Natural killer cell (primary cell): ENCODE results near the gene GALNT3. TPM values are rescaled to one million over a fixed set of nuclear protein-coding genes. Genes with fewer than 3 reads are reported as not detected.

Source experiments
- ATAC-seq, 3 donors: fragments of 150-1000 bp in 2 of 3; fragments of 200-7000 bp in 1 of 3; cut with Tn5 transposase; 1 replicate in 1 of 3; 2 replicates in 2 of 3; pipeline ENCODE4 v1.10.0; 2021; ENCODE audit warnings: mild to moderate bottlenecking in 2 of 3, moderate library complexity in 2 of 3
- DNase-seq, 2 donors: peaks; one replicate each; pipeline versions ENCODE4 v3.0.0 to v3.0.0-alpha.2; 2013 to 2021; ENCODE audit warnings: mixed read lengths in 1 of 2
- H3K27ac ChIP-seq: one replicate; pipeline ENCODE4 v1.5.1; 2013; ENCODE audit warnings: mild to moderate bottlenecking, low read length
- H3K27me3 ChIP-seq: one replicate; pipeline ENCODE4 v1.6.1; 2013; ENCODE audit warnings: low read length; ENCODE audit not compliant: control insufficient read depth, insufficient read depth
- H3K36me3 ChIP-seq: one replicate; pipeline ENCODE4 v1.6.1; 2013; ENCODE audit warnings: low read length; ENCODE audit not compliant: control insufficient read depth, insufficient read depth
- H3K4me1 ChIP-seq: one replicate; pipeline ENCODE4 v1.6.1; 2013; ENCODE audit warnings: low read length; ENCODE audit not compliant: control insufficient read depth, insufficient read depth
- H3K4me3 ChIP-seq: one replicate; pipeline ENCODE4 v1.5.1; 2013; ENCODE audit warnings: low read length
- H3K9me3 ChIP-seq: one replicate; pipeline ENCODE4 v1.6.1; 2013; ENCODE audit warnings: low read length; ENCODE audit not compliant: control insufficient read depth, insufficient read depth
- H3K27ac Mint-ChIP-seq, 2 donors: one replicate each; pipeline ENCODE4 v1.8.0; 2022; ENCODE audit warnings: mild to moderate bottlenecking in 2 of 2, mixed read lengths in 2 of 2, moderate library complexity in 1 of 2
- H3K27me3 Mint-ChIP-seq, 2 donors: one replicate each; pipeline ENCODE4 v1.8.0; 2022; ENCODE audit warnings: low read depth in 2 of 2, mixed read lengths in 2 of 2
- H3K36me3 Mint-ChIP-seq: one replicate; pipeline ENCODE4 v1.8.0; 2022; ENCODE audit warnings: mixed read lengths
- H3K4me1 Mint-ChIP-seq, 2 donors: one replicate each; pipeline ENCODE4 v1.8.0; 2022; ENCODE audit warnings: mixed read lengths in 2 of 2
- H3K4me3 Mint-ChIP-seq: one replicate; pipeline ENCODE4 v1.8.0; 2022; ENCODE audit warnings: mild to moderate bottlenecking, moderate library complexity, mixed read lengths
- H3K9me3 Mint-ChIP-seq, 2 donors: one replicate each; pipeline ENCODE4 v1.8.0; 2022; ENCODE audit warnings: mixed read lengths in 2 of 2
- WGBS: methylation state at CpG from one replicate; pipeline ENCODE4 v1.1.7; 2013; ENCODE audit warnings: missing lambda C conversion rate; ENCODE audit not compliant: insufficient coverage; 5-methylcytosine and 5-hydroxymethylcytosine counted together
- intact Hi-C: fragments of 100-400 bp; cut with micrococcal nuclease; formaldehyde crosslinking; loops from one replicate; pipeline ENCODE4 v1.14.2; 2022
- total RNA-seq, 4 donors: library from RNA; stranded (reverse); fragments of 120-200 nt in 1 of 4; gene quantifications; one replicate each; pipeline versions ENCODE4 v1.2.3 to v1.2.4, GENCODE V29; 2013 to 2022
- TF ChIP-seq, protein P1 (sequence below): fragments of 200-600 bp; IDR thresholded peaks from one replicate; pipeline ENCODE4 v1.8.0; 2022; ENCODE audit warnings: antibody characterized with exemption

The GALNT3 gene
- total RNA-seq, 3 donors from 2014 or later (not counting 1 experiment from before 2014, with no cell fraction given): 42.9 to 52.7 (median 47.4) TPM

- intact Hi-C loops: loop anchor here (5.0 to 10.0 kb wide), 2 partner anchors 296 to 704 kb away; no protein-coding TSS in a partner anchor
- H3K27me3 ChIP-seq: no peaks in the 10 kb centered on the region
- peak in 2 of 3 donors; percentile 47 to 78 for ATAC-seq
These were observed 95.6 kb downstream of the GALNT3 start for GRCh38 chr2:165698444-165698884.

DNA sequence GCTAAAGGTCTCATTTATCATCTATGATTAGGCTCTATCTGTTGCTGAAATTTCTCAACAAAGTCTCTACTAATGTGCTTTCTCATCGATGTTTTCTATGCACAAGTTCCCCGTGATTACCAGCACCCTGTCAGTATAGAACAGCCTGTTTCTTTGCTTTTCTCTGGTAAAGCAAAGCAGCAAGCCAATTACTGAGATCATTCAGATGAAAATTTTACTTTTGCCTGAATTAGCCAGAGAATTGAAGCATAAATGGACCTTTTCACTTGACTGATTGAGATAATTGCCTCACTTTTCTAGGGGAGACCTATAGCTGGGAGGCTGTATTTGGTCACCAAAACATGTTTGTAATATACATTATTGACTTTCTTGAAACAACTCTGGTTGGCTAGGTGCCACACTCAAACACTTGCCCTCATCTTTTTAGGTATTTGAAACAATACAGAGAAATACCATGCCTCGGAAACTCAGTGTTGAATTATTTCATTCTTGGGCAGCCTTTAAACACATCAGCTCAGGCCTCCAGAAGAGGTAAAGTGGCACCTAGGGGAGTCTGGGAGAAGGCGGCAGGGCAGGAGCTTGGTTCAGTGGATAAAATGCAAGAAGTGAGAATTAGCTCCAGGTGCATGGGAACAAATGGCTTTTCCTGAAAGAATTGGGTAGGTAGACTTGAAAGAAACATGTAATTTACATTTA lies 96.2 kb downstream of the GALNT3 start:
- no peak for DNase-seq
- Mint-ChIP-seq H3K9me3 (no peaks in the 10 kb centered on the region), H3K27ac (no peak overlapping the region), H3K27me3 (peaks cover 2 to 19% of the 10 kb centered on the region in 2 donors), H3K4me1 (no peaks in the 10 kb centered on the region), H3K36me3 (no peaks in the 10 kb centered on the region), H3K4me3 (no peak overlapping the region)
- 93% methylated on average over 4 of the region's 4 CpGs for WGBS
- Histone ChIP-seq H3K9me3 (no peaks in the 10 kb centered on the region), H3K27me3 (no peaks in the 10 kb centered on the region), H3K4me3 (no peak overlapping the region), H3K27ac (no peak overlapping the region), H3K36me3 (no peaks in the 10 kb centered on the region), H3K4me1 (no peaks in the 10 kb centered on the region)
- ATAC-seq: no peak
- TF ChIP-seq, protein P1, sequence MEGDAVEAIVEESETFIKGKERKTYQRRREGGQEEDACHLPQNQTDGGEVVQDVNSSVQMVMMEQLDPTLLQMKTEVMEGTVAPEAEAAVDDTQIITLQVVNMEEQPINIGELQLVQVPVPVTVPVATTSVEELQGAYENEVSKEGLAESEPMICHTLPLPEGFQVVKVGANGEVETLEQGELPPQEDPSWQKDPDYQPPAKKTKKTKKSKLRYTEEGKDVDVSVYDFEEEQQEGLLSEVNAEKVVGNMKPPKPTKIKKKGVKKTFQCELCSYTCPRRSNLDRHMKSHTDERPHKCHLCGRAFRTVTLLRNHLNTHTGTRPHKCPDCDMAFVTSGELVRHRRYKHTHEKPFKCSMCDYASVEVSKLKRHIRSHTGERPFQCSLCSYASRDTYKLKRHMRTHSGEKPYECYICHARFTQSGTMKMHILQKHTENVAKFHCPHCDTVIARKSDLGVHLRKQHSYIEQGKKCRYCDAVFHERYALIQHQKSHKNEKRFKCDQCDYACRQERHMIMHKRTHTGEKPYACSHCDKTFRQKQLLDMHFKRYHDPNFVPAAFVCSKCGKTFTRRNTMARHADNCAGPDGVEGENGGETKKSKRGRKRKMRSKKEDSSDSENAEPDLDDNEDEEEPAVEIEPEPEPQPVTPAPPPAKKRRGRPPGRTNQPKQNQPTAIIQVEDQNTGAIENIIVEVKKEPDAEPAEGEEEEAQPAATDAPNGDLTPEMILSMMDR: no peak
- intact Hi-C loops: loop anchor here (5.0 to 10.0 kb wide), 2 partner anchors 296 to 703 kb away; no protein-coding TSS in a partner anchor

More at GRCh38 chr2:165698444-165698884, 95.6 kb downstream of the GALNT3 start:
- no peaks in the 10 kb centered on the region for H3K36me3 Mint-ChIP-seq
- no peaks in the 10 kb centered on the region for H3K9me3 Mint-ChIP-seq
- peak in 1 of 2 donors; percentile 13 for DNase-seq
- H3K4me1 Mint-ChIP-seq: no peaks in the 10 kb centered on the region
- Histone ChIP-seq H3K4me1 (no peaks in the 10 kb centered on the region), H3K27ac (no peak overlapping the region), H3K4me3 (no peak overlapping the region), H3K36me3 (no peaks in the 10 kb centered on the region), H3K9me3 (no peaks in the 10 kb centered on the region)
- TF ChIP-seq, protein P1: no peak
- WGBS: 10% methylated on average over 2 of the region's 4 CpGs
- H3K4me3 Mint-ChIP-seq: no peak overlapping the region
- H3K27me3 Mint-ChIP-seq: peaks cover 2 to 19% of the 10 kb centered on the region in 2 donors
- H3K27ac Mint-ChIP-seq: no peak overlapping the region

Other genes with a start within 250 kb of the GALNT3 start
- 10 to 100 TPM; 31.7 to 40.1 (median 34.3) TPM for gene TTC21B, start 159.5 kb upstream of the GALNT3 start, total RNA-seq